ENCODE measurements around the gene MEGF6.
"Not testable (repeated sequence)": the region's sequence is repeated elsewhere in the genome, so short reads cannot be mapped to it uniquely, and the experiment has no call there.

The MEGF6 gene

GRCh38 chr1:3629561-3630160 is 18.4 kb upstream of the MEGF6 start:
- DNase-seq (ENCODE audit: low spot score): no peak

DNA sequence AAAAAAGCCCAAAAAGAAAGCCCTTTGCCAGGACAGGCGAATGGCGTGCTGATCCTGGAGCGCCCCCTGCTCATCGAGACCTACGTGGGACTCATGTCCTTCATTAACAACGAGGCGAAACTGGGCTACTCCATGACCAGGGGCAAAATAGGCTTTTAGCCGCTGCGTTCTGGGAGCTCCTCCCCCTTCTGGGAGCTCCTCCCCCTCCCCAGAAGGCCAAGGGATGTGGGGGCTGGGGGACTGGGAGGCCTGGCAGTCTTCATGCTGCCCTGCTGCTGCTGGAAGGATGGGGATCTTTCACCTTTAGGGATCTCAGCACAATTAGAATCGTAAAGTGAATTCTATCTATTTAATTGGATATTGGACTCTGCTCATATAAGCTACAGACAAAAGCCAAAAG is 17.1 kb upstream of the MEGF6 start:
- DNase-seq (ENCODE audit: low spot score): no peak

- no peak for DNase-seq (ENCODE audit: low spot score)
Measured at GRCh38 chr1:3627515-3628253, 16.4 kb upstream of the MEGF6 start.

GRCh38 chr1:3626025-3626424 is 14.7 kb upstream of the MEGF6 start:
- DNase-seq (ENCODE audit: low spot score): no peak

- no peak for DNase-seq (ENCODE audit: low spot score)
Measured at GRCh38 chr1:3625151-3625907, 14.0 kb upstream of the MEGF6 start.

- DNase-seq (ENCODE audit: low spot score): peak; percentile 97
Measured at GRCh38 chr1:3624200-3625136, 13.2 kb upstream of the MEGF6 start, which contains the start of gene TPRG1L. TSS of gene TPRG1L (plus strand) at chr1:3625015. CDS start at chr1:3625073, 58 bp downstream.

DNA sequence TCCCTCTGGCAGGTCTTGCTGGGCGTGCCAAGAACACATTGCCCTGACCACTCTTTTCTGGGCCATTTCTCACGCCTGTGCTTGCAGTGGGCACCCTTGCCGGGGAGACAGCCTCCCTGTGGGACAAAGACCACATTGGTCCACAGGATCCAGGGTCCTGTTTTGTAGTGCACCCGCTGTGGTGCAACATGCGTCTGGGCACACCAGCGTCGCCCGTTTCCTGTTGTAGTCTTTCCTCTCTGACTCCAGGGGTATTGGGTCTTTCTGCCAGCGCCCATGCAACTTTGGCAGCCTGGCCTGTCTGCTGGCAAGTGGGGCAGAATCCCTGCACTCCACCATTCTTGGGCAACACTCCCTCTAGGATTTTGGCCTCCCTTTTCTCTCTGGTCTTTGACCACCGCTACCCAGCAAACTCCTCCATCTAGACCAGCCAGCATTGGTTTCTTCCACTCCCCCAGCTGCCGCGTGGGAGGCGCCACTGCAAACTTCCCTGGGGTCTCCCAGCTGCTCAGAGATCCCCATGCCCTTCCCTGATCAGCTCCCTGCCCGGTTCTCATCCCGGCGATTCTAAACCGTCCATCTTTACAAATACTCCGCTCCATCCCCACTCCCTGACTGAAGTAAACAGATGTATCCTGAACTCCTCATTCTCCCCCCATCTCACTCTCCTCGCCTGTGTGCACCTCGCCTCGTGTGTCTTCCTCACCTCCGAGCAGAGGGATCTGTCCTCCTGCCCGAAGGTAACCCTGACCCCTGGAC is 12.3 kb upstream of the MEGF6 start:
- no peak for DNase-seq (ENCODE audit: low spot score)

- DNase-seq (ENCODE audit: low spot score): not testable (repeated sequence)
Measured at GRCh38 chr1:3622102-3622501, 10.8 kb upstream of the MEGF6 start.

- not testable (repeated sequence) for DNase-seq (ENCODE audit: low spot score)
Measured at GRCh38 chr1:3621151-3621671, 9.9 kb upstream of the MEGF6 start.

GRCh38 chr1:3620708-3621107 is 9.4 kb upstream of the MEGF6 start:
- DNase-seq (ENCODE audit: low spot score): no peak

DNA sequence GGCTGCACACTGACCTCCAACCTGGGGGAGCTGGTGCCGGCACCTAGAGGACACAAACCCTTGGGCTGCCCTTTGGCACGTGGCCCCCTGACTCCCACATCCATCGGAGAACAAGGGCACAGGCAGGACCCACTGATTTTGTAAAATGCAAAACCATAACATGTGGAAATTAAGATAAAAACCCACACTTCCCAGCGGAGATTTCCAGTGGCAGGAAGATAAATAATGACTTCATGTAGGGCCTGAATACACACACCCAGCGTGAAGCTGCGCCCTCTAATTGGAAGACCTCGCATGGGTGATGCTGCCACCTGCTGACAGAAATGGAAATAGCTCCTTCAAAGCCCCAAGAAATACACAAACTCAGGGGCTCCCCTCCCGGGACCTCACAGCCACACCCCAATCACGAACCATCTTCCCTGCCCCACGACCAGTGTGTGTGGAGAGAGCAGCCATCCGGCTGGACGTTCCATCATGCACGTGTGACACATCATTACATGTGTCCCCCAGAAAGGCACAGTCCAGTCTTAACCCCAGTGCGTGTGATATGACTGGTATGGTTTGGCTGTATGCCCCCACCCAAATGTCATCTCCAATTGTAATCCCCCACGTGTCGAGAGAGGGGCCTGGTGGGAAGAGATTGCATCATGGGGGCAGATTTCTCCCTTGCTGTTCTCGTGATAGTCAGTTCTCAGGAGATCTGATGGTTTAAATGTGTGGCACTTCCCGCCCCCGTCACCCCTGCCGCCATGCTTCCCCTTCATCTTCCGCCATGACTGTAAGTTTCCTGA is 7.8 kb upstream of the MEGF6 start:
- DNase-seq (ENCODE audit: low spot score): peak; percentile 74

- DNase-seq (ENCODE audit: low spot score): no peak
Measured at GRCh38 chr1:3618531-3618880, 7.2 kb upstream of the MEGF6 start.

DNA sequence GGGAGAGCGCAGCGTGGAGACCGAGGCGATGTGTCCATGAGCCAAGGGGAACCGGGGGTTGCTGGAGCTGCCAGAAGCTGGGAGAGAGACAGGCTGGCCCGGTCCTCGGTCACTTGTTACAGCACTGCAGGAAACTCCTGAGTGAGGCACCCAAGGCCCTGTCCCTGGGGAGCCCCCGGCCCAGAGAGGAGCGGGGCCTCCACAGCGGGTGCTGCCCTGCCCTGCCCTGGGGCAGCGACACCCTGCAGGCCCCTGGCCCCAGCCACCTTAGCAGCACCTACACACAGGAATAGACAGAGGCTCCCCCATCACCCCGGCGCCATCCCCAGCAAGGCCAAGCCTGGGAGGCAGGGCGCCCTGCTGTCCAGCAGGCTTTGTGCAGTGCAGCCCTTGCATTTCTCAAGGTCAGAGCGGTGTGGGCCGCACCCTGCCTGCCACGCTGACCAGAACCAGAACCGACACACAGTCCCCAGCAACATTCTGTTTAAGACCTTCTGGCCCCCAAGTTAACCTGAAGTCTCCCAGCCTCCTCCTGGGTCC is 6.6 kb upstream of the MEGF6 start:
- no peak for DNase-seq (ENCODE audit: low spot score)

DNA sequence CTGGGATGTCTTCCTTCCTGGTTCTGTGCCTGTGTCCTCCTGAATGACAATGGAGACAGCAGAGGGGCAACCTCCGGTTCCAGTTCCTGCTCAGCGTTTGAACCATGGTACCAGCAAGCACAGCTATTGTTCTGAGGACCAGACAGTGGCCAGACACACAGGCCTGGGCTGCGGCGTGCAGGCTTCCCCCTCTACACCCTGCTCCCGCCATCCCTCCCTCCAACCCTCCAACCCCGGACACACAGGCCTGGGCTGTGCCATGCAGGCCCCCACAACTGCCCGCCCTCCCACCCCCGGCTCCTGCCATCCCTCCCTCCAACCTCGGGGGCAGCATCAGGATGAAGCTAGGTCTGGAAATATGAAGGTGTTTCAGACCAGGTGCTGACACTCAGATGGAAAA is 5.6 kb upstream of the MEGF6 start:
- no peak for DNase-seq (ENCODE audit: low spot score)

DNA sequence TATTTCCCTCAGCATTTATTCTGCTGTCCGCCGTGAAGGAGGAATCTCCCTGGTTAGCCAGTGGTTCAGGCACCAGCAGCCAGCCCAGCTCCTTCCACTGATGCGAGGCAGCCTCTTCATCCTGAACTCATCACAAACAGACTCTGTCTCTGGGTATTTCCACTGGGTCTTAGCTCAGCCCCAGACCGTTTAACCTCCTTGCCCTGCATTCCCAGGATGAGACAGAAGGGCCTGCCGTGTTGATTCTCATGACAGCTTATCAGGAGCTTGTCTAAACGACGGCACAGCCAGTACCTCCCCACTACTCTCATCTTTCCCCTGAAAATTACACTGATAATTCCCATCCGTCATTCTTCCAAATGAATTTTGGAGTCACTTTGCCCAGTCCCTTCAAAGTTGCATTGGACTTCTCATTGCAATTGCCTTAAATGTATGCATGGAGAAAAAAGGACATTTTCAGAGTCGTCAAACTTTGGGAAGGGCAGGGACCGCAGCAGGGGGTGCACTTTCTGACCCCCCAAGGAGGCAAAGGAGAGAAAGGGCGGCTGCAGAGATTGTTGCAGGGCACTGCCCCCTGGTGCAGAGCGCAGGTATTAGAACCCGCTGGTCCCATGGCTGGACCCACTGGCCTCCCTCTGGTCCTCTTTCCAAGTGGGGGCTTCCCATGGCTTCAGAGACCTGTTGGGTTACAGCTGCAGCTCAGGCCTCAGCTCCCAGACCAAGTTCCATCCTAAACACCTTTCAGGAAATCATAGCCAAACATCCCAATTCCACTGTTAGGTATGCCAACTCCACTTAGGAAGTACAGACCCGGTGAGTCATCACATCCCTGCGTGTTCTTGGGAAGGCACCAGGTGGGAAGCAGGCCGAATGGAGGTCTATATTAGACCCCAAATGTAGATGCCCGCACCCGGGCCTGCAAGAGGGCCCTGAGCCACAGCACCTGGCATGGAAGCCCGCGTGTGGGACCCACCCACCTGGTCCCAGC is 3.7 kb upstream of the MEGF6 start:
- no peak for DNase-seq (ENCODE audit: low spot score)

GRCh38 chr1:3612123-3612522 is 815 bp upstream of the MEGF6 start:
- DNase-seq (ENCODE audit: low spot score): no peak

DNA sequence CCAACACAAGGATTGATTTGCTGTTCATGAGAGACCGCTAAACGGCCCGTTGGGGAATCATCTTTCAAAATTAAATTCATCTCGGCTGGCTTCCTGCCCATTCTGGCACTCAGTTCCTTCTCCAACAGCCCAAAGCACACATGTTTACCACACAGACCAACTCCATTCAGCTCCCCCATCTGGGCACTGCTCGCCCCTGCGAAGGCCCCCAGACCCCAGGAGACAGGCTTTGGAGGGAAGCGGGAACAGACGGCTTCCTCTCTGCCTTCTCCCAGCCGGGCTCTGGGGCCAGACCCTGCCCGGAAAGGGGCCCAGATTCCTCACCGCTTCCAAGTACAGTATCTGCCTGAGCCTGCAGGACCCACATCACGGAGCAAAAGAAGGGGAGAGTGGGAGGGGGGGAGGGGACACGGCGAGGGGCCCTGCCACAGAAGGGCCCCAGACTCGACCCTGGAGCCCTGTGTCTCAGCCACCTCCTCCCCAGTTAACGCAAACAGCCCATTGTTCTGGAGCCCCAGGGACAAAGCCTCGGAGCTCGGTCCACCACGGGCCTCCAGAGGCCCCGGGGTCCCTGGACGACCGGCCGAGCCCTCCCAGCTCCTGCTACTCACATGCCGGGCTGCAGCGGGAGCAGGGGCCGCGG is 660 bp downstream of the MEGF6 start:
- no peak for DNase-seq (ENCODE audit: low spot score)

Measured in putamen (tissue), 1 donor.